ENCODE measurements around the gene LMAN1L. TPM values are rescaled to one million over a fixed set of nuclear protein-coding genes. Genes with fewer than 3 reads are reported as not detected.
A peak's percentile ranks its signal among the peaks of the same experiment; 100 is the strongest.

LMAN1L gene
- total RNA-seq, 1 experiment from 2014 or later, result not detected

GRCh38 chr15:74808840-74809229 lies 3.8 kb upstream of the LMAN1L start:
- Mint-ChIP-seq H3K27me3 (ENCODE audit: low read depth) (no peaks in the 10 kb centered on the region), H3K4me3 (no peak overlapping the region), H3K4me1 (peaks cover 6% of the 10 kb centered on the region), H3K9me3 (no peaks in the 10 kb centered on the region), H3K36me3 (no peaks in the 10 kb centered on the region; the same call in 1 of the 2 replicates), H3K27ac (peak overlapping the region; percentile 38; the same call in 1 of the 2 replicates)
- POLR2A ChIA-PET, result no interaction called here
- DNase-seq (ENCODE audit: low spot score), result peak; percentile 60
- ATAC-seq, result peak; percentile 91
- CTCF ChIA-PET, result interaction anchor here (0.9 to 5.0 kb wide), 18 partner anchors 8 to 412 kb away, joined by 3 to 40 read pairs (median 8); no protein-coding TSS in a partner anchor
- TF ChIP-seq JUN (CRISPR knock-in tag; IDR thresholded peaks at IDR 0.05), result no peak
- no peak for TF ChIP-seq IRF2 (CRISPR knock-in tag; IDR thresholded peaks at IDR 0.05; ENCODE audit: borderline replicate concordance, low read depth)
- no peak for TF ChIP-seq ETV6 (CRISPR knock-in tag; IDR thresholded peaks at IDR 0.05)
- no peak for TF ChIP-seq PRRX2 (CRISPR knock-in tag; IDR thresholded peaks at IDR 0.05)
- no peak for TF ChIP-seq JAZF1 (CRISPR knock-in tag; IDR thresholded peaks at IDR 0.05)
- no peak for TF ChIP-seq NFE2L1 (CRISPR knock-in tag; IDR thresholded peaks at IDR 0.05)
- TF ChIP-seq SP1 (CRISPR knock-in tag; conservative IDR thresholded peaks at IDR 0.05), result no peak
- no peak for TF ChIP-seq FOXJ3 (CRISPR knock-in tag; IDR thresholded peaks at IDR 0.05; ENCODE audit: borderline replicate concordance)
- no peak for TF ChIP-seq NR1H2 (CRISPR knock-in tag; IDR thresholded peaks at IDR 0.05)
- TF ChIP-seq TCF7 (CRISPR knock-in tag; IDR thresholded peaks at IDR 0.05; ENCODE audit: low read depth), result no peak
- TF ChIP-seq RORB (CRISPR knock-in tag; IDR thresholded peaks at IDR 0.05), result no peak
- TF ChIP-seq ZNF232 (CRISPR knock-in tag; IDR thresholded peaks at IDR 0.05), result no peak
- TF ChIP-seq CREB1 (CRISPR knock-in tag; IDR thresholded peaks at IDR 0.05), result no peak
- no peak for TF ChIP-seq NR3C1 (CRISPR knock-in tag; conservative IDR thresholded peaks at IDR 0.05; ENCODE audit: low read depth)

DNA sequence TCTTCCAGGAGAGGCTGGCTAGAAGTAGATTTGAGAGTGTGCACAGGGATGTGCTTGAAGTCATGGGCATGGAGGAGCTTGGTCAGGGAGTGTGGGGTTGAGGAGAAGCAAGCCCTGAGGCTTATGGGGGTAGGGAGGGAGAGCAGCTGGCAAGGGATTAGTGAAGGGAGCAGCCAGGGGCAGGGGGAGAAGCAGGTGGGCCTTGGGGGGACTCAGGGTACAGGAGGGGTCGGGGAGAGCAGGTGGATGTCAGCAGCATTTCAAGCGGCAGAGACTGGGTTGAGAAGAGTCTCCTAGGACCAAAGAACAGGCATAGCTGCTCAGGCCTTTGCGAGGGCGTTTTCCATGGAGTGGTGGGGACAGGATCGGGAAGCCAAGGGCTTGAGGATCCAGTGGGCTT lies 3.4 kb upstream of the LMAN1L start:
- ATAC-seq, result no peak
- no peak for DNase-seq (ENCODE audit: low spot score)
- Mint-ChIP-seq H3K27ac (peak overlapping the region; percentile 38; the same call in 1 of the 2 replicates), H3K9me3 (no peaks in the 10 kb centered on the region), H3K4me1 (peaks cover 6% of the 10 kb centered on the region), H3K36me3 (no peaks in the 10 kb centered on the region; the same call in 1 of the 2 replicates), H3K4me3 (no peak overlapping the region), H3K27me3 (ENCODE audit: low read depth) (no peaks in the 10 kb centered on the region)
- TF ChIP-seq CREM (CRISPR knock-in tag; IDR thresholded peaks at IDR 0.05) (no peak), FOXP1 (CRISPR knock-in tag; IDR thresholded peaks at IDR 0.05; ENCODE audit: borderline replicate concordance) (no peak), AFF4 (CRISPR knock-in tag; IDR thresholded peaks at IDR 0.05; ENCODE audit: borderline replicate concordance) (no peak), ATF1 (CRISPR knock-in tag; IDR thresholded peaks at IDR 0.05) (no peak), NFE2L1 (CRISPR knock-in tag; IDR thresholded peaks at IDR 0.05) (no peak)
- CTCF ChIA-PET, result interaction anchor here (0.5 to 5.0 kb wide), 22 partner anchors 8 to 411 kb away, joined by 3 to 40 read pairs (median 6); no protein-coding TSS in a partner anchor
- POLR2A ChIA-PET, result no interaction called here

GRCh38 chr15:74809956-74810355 lies 2.7 kb upstream of the LMAN1L start:
- H3K4me1 Mint-ChIP-seq, result peaks cover 6% of the 10 kb centered on the region
- H3K9me3 Mint-ChIP-seq, result no peaks in the 10 kb centered on the region
- TF ChIP-seq PRRX2 (CRISPR knock-in tag; IDR thresholded peaks at IDR 0.05) (no peak), ELF4 (CRISPR knock-in tag; IDR thresholded peaks at IDR 0.05; ENCODE audit: low read depth) (no peak)
- no peaks in the 10 kb centered on the region for H3K27me3 Mint-ChIP-seq (ENCODE audit: low read depth)
- ChIA-PET POLR2A (interaction anchor here (0.7 kb wide), 1 partner anchor 18 kb away, joined by 8 read pairs; no protein-coding TSS in a partner anchor), CTCF (interaction anchor here (0.8 to 4.8 kb wide), 14 partner anchors 10 to 411 kb away, joined by 3 to 40 read pairs (median 5); no protein-coding TSS in a partner anchor)
- no peaks in the 10 kb centered on the region for H3K36me3 Mint-ChIP-seq
- H3K27ac Mint-ChIP-seq, result no peak overlapping the region
- DNase-seq (ENCODE audit: low spot score) (no peak), ATAC-seq (no peak)
- no peak overlapping the region for H3K4me3 Mint-ChIP-seq
